Stimulated activated CD4-positive, alpha-beta T cell treated with anti-CD3 and anti-CD28 coated beads, Interleukin-2, amount 100 ng/mL, for 24 hours (primary cell): ENCODE results near the gene CAMK2A.
A peak's percentile ranks its signal among the peaks of the same experiment; 100 is the strongest.

Source experiments
- DNase-seq, 2 donors: peaks; one replicate each; pipeline ENCODE4 v3.0.0-alpha.2; 2020

The CAMK2A gene

DNA sequence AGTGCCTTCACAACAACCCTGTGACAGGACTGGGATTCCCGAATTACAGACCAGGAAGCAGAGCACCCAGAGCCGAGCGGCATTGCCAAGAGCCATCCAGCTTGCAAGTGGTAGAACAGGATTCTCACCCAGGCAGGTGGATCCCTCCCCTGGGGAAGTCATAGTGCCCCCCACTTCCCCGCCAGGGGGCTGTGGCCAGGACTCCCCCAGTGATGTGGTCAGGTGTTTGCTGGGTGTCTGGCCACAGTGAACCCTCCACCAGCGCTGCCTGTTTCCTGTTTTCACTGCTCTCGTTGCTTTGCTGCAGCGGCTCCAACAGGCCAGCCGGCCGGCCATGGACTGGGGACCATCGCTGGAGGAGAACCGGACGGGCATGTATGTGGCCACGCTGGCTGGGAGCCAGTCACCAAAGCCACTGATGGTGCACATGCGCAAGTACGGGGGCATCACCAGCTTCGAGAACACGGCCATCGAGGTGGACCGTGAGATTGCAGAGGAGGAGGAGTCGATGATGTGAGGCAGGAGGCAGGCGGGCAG is 80.4 kb downstream of the CAMK2A start:
- peak in 1 of 2 donors; percentile 4 for DNase-seq

DNA sequence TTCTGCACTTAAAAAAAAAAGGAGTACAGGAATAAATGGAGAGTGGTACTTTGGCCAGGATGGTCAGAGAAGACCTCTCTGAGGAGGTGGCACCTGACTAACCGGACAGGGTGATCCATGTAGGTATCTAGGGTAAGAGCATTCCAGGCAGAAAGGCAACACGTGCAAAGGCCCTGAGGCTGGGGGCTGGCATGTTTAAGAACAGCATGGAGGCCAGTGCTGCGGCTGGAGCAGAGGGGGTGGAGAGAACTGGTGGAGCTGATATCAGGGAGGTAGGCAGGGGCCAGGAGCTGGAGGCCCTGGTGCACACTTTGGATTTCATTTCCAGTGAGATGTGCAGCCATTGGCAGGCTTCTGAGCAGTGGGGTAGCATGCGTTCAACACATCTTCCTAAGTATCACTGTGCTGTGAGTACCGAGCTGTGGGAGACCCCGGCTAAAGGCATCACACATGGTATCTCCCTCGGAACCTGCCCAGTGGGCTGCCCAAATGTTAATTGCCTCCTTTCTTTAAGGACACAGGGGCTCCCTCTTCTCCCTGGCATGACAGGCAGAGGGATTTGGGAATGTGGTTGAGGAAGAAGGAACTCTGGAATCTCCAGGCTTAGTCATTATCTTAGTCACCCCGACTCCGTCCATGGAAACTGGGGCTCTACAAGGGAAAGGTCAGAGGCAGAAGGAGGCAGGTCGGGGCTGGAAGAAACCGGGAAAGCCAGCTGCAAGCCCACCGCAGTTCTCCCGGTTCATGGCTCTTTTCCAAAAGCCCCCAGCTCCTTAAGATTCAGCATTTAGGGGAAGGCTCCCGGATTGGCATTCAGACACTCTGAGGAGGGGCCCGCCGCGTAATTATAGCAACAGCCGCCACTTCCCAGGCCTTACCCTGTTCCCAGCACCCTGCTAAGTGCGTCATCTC is 81.1 kb downstream of the CAMK2A start:
- no peak for DNase-seq

DNA sequence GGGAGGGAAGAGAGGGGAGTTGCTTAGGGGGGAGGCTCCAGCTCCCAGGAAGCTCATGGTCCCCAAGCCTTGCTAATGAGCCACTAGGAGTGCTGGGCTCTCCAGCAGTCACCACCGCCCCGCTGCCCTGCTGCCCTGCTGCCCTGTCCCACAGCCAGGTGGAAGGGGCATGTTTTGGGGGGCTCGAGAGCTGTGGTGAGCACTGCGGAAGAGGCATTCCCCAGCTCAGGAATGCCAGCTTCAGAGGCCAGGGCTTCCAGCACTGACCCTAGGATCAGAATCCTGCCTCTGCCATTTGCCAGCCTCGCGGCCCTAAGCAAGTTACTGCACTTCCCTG is 82.8 kb downstream of the CAMK2A start:
- no peak for DNase-seq

DNA sequence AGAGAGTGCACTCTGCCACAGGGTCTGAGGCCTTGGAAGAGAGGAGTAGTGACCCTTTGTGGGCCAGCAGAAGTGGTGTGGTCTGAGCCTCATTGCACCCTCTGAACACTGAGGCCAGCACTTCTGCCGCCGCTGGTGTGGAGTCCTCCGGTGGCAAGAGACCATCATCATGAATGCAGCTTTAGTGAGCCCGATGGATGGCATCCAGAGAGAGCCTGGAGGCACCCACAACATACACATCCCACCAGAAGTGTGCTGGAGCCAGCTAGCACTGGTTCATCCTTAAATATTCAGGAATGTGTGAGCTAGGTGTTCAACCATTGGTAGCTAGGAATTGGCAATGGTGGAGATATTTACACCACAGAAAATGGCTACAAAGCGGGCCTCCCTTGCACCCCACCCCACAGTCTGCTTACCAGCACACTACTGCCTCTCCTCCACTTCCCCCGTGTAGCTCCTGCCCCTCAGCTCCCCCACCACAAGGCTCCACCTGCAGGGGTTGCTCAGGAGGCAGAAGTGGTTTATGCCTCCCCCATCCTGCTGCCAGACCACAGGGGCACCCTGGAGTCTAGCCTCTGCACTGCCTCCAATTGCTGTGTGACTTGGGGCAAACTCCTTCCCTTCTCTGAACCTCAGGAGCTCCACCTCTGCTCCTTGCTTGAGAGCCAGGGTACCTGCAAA is 83.3 kb downstream of the CAMK2A start:
- DNase-seq = no peak

DNA sequence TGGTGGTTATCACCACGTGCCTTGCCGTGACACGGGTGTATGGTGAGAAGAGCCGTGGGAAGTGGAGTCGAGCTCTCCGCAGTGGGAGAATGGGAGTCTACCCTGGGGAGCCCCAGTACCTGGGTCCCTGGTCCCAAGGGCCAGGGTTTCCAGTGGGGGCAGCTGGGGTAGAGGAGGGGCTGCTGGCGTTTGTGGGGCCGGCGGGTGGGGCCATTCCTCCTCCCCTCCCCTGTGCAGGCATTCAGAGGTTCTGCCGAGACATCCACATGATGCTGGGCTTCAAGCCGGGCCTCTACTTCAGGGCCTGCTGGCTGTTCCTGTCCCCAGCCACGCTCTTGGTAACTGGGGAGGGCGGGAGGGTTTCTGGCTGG is 85.0 kb downstream of the CAMK2A start:
- no peak for DNase-seq

DNA sequence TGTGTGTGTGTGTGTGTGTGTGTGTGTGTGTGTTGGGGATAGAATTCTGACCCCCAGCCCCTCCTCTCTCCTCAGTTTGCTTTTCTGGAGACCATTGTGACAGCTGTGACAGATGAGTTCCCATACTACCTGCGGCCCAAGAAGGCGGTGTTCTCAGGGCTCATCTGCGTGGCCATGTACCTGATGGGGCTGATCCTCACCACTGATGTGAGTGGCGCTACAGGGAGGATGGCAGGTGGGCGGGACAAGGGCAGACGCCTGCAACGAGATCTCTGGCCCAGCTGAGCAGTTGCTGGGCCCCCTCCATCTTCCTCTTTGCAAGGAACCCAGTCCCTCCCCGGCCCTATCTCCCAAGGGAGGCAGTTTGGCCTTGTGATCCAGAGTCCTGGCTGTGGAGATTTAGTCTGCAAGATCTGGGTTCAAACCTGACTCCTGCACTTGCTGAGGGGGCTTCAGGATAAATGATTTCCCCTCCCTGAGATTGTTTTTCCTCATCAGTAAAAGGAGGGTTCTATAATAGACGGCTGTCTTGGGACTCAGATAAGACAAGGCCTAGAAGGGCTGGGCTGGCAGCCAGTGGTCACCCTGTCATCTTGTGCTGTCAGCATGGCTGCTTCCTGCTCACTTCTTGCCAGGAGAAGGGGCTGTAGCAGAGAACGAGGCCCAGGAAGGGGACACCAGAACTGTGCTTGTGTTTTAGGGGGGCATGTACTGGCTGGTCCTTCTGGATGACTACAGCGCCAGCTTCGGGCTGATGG is 85.6 kb downstream of the CAMK2A start:
- DNase-seq = no peak

DNA sequence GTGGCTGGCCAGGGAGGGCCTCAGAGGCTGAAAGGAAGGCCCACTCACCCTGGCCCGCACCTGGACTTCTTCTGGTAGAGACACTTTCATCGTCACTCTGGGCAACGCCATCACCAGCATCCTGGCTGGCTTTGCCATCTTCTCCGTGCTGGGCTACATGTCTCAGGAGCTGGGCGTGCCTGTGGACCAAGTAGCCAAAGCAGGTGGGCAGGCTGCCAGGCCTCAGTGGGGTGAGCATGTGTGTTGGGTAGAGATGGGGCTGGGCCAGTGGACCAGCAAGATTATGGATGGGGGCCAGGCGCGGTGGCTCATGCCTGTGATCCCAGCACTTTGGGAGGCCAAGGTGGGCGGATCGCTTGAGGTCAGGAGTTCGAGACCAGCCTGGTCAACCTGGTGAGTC is 87.1 kb downstream of the CAMK2A start:
- no peak for DNase-seq

DNA sequence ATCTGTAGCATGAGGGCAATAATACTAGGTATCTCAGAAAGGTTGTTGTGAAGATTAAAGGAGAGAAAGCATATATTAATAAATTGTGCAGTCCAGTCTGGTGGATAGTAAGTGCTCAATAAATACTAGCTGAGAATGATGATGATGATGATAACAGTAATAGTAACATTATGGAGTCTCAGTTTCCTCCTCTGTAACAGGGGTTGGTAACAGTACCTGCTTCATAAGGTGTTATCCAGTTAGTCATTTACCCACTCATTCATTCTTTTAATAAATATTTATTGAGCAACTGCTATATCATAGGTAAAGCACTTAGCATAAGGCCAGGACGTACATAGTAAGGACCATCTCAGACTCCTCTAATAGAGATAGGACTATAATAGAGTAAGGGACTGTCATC is 92.1 kb downstream of the CAMK2A start:
- no peak for DNase-seq

DNA sequence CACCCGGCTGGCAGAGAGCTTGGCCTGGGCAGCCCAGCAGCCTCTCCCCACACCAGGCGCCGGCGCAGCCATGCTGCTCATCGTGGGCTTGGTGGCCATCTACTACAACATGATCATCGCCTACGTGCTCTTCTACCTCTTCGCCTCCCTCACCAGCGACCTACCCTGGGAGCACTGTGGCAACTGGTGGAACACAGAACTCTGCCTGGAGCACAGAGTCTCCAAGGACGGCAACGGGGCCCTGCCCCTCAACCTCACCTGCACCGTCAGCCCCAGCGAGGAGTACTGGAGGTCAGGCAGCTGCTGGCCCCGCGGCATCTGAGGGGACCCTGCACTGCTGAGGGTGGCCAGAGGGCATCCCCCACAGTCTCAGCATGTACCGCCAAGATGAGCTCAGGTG is 92.6 kb downstream of the CAMK2A start:
- no peak for DNase-seq

DNA sequence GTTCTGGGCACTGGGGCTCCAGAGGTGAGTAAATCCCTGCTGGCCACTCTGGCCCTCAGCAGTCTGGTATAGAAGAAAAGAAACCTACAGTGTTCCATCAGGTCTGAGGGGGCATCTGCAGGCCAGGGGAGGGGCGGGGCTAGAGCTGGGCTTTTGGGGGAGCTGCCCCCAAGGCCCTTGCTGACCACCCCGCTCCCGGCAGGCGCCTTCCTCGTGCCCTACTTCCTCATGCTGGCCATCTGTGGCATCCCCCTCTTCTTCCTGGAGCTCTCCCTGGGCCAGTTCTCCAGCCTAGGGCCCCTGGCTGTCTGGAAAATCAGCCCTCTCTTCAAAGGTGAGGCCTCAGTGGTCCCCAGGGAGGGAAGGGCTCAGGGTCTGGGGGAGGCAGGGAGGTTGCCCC is 93.1 kb downstream of the CAMK2A start:
- DNase-seq = no peak

DNA sequence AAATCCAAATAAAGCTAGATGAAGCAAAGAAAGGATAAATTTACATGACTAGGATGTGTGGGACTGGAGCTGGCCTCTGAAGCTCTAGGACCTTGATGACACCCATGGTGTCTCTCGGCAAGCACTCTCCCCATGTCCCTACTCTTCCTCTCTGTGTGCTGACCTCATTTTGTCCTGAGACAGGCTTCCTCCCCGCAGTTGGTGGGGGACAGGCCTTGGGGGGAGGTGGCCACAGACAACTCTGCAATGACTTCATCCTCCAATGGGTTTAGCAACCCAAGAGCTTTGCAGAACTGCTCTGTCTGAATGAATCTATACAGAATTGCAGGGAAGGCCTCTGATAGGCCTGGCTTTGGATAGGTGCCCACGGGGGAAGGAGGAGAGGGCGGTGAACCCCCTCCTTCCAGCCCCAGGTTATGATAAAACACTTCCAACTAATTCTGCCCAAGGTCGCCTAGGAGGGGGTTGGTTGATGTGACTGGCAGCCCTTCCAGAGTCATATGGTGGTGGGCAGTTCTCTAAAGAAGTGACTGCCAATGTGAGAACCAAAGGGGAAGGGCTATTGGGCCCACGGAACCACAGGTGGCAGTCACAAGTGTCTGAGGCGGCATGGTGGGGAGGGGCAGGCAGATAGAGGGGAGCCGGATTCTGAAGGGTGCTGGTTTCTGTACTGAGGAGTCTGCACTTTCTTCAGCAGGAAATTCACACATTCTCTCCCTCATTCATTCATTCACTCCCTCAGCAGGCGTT is 93.7 kb downstream of the CAMK2A start:
- no peak for DNase-seq

DNA sequence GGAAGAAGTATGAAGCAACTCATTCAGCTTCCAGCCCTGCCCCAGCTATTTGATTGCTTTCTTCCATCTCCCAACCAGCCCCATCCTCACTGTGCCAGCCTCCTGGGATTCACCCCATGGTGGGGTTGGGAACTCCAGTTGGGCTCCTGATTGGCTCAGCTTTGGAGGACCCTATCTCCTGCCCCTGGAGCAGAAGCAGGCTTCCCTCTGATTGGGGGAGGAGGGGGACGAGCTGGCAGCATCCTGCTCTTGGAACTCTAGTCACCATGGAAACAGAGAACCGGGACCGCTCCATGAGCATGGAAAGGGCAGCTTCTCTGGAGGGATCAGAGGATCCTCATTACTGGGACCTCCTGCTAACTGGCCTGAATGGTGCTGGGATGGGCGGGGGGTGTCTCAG is 97.1 kb downstream of the CAMK2A start:
- no peak for DNase-seq

DNA sequence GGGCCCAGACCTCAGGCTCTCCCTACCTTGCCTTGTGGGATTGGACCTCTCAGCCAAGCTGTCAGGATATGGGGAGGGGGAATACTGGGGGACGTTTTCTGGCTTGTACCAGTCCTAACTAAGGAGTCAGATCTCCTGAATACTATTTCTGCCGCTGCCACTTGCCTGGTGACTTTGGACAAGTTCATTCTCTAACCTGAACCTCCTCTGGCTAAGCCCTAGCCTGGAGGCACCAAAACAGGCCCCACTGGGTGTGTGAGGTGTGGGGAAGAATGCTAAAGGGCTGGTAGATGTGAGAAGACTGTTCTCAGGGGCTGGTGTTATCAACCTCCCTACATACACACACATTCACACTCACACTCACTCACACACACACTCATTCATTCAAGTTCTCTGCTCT is 98.6 kb downstream of the CAMK2A start:
- DNase-seq = no peak

DNA sequence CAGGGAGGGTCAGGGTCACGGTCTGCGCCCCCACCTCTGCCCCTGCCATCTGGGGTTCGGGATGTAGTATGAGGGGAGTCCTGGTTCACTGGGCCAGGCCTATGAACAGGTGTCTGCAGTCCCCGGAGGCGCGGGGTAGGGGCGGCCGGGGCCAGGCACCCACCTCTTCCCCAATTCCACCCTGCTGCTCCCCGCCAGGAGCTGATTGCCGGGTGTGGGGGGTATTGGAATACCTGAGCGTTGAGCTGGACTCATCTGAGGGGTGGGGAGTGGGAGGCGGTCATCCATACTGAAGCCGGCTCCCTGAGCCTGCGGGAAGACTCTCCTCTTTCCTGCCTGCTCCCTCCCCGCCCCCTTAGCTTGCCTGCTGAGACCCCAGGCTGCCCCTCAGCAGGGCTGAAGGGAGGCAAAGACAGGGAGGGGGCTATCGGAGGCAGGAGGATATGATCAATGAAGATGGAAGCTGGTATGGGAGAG is 99.0 kb downstream of the CAMK2A start:
- DNase-seq = no peak

DNA sequence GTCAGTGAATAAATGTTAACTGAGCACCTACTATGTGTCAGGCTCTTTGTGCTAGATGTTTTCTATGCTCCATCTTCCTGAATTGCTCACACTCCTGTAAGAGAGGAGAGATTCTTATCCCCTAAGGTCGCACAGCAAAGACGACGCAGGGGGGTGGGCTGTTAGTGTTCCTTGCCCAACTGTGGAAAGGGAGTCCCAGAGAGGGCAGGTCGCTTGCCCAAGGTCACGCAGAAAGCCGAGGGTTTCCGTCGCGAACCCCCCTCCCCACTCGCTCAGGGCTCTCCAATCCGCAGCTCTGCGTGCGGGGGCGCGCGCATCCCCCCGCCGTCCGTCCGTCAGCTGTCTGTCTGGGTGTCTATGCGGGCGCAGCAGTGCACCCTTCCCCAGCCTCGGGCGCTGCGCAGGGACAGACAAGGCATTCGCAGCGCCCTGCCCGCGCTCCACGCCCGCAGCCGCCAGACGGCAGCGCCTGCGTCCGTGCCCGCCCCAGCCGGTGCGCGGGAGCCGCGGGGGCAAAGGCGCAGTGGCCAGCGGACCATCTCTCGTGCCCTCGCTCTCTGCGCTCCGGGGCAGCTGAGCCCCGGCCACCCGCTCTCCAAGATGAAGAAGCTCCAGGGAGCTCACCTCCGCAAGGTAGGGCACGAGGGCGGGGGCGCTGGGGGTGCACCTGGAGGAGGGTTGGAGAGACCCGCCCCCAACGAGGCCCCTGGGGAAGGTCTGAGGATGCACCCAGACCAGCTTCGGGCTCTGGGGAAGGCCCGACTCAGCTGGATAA is 99.7 kb downstream of the CAMK2A start, which contains the start of gene SLC6A7:
Gene SLC6A7, plus strand, starts transcription at position 335 of the 775 bp plus-strand sequence. Its CDS starts 266 bp downstream, at position 601.
- no peak for DNase-seq

DNA sequence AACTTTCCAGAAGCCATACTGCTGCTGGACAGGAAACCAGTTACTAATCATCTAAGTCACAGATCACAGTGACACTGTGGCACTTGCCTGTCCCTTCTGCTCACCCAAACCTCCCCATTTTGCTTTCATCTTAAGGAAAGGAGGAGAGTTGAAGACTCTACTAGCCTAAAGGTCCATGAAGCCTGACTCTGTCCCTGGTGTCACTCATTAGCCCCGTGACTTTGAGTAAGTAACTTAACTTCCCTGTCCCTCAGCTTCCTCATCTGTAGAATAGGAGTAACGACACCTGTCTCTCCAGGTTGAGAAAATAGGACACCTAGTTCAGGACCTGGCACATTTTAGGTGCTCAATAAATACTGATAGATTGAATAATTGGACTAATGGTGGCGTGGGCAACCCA is 100.2 kb downstream of the CAMK2A start:
- DNase-seq = no peak

DNA sequence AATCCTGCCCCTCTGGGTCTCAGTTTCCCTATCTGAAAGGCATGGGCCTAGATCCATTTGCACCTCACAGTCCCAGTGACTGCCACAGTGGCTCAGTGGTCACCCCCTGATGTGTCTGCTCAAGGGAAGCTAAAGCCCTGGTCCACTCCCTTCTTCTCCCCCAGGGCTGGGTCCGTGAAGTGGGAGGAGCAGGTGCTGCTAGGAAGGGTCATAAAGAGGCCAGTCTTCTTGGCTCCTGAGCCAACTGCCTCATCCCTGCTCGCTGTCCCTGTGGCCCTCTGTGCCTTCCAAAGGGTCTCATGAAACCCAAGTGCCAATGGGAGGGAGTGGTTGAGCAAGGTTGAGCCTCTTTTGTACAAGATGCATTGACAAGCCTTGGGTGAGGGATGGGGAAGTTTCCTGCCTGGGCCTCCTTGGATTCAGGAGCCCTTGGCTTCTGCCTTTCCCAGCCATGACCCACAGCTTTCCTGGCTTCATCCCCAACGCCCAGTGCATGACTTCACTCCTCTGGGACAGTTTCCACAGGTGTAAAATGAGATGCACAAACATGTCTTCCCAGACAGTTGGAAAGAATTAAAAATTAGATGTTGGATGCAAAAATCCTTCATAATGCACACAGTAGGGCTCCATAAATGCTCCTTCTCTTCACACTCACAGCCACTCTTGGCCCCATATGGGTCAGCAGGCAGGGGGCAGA is 101.3 kb downstream of the CAMK2A start:
- no peak for DNase-seq

DNA sequence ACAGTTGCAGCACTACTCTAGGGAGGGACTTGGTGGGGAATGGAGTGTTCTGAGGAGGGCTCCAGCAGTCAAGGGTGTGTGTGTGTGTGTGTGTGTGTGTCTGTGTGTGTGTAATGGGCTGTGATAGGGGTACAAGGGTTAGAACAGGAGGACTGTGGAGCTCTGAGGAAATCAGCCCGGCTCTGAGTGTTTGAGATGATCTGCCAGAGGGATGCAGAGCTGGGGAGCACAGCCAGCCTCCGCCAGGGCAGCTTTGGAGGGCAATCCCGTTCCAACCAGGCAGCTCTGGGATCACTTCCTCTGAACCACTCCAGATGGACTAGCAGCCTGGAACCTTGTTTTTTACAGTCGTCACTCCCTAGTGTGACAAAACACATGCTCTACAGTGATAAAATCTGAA is 102.7 kb downstream of the CAMK2A start:
- no peak for DNase-seq

DNA sequence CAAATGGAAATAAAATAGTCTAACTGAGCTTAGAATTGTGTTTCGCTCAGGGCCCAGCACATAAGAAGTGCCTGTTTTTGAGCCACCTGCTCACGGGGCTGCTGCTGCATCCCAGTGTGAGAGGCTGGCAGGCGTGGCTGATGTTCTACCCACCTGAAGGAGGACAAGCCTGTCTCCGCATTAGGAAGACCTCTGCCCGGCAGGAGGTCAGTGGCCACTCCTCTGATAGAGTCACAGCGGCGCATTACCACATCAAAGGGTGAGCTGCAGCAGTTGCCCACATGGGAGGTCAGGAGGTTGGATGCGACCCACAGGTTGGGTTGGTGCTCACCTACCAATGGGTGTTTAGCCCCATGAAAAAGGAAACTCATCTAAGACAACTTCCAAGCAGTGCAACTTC is 103.4 kb downstream of the CAMK2A start:
- no peak for DNase-seq

DNA sequence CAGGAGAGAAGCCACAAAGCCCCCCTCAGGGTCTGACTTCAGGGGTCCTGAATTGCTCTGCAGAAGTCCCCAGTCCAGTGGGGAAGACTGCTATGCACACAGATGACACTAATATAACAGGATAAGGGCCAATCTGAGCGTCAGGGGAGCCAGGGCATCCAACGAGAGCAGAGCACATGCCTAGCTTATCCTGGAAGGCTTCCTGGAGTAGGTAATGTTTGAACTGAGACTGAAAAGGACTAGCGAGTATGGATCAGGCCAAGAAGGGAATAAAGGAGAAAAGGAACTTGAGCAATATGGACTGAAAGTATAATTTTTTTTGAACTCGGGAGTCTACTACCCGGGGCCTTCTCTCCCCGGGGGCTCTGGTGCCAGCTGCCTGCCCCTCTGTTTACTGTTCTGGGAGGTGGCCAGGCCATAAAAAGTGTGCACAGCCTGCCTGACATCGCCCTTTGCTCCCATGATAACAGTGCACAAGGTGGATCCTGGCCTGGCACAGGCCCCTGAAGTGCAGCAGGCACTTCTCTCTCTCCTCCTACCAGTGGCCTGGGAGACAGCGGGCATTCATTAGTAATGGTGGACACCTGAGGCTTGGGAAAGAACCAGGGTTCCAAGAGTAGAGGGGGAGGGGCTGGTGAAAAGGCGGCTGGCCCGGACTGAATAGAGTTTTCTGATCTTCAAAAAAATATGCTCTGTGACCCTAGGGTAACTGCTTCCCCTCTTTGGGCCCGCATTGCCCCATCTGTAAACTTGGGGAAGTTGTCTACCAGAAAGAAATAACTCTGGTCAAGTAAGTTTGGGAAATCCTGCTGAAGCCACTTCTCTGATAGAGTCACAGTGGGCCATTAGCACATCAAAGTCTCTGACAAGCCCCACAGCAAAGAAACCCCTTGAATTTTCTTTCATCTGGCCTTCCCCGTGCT is 104.3 kb downstream of the CAMK2A start:
- DNase-seq = no peak
